22Rv1 (cell line): ENCODE measurements around the gene MLLT10.

Experiments used
- CTCF ChIP-seq: fragments of 450-650 bp; IDR thresholded peaks from 2 replicates; pipeline ENCODE4 v1.5.1; 2017; ENCODE audit warnings: mild to moderate bottlenecking
- ZFX ChIP-seq: fragments of 450-650 bp; IDR thresholded peaks from 2 replicates; pipeline ENCODE4 v1.6.1; 2017; ENCODE audit warnings: antibody characterized with exemption, borderline replicate concordance

DNA sequence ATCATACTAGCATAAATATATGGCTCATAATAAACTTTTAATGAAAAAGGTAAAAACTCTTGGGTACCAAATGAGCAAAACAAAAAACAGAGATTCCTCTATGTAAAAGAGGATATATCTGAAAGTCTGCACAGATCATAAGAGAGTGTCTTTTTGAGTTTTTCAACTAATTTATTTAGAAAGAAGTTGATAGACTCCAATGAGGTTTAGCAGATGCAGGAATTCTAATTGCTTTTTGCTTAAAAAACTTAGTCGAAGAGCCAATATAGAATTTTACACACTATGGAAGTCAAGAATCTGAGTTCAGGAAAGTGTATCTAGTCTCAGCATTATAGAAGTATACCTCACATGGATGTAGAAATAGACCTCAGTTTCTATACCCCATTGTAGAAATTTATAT, 3.4 kb upstream of the MLLT10 start:
- no peak for TF ChIP-seq CTCF
- no peak for TF ChIP-seq ZFX
